OCI-LY3 (cell line): ENCODE measurements around the gene RACGAP1.
A peak's percentile ranks its signal among the peaks of the same experiment; 100 is the strongest.

Source experiments
- H2AFZ ChIP-seq: fragments of 200-600, 300-600 bp; shearing (Covaris generic); 2 replicates; pipeline ENCODE4 v1.6.0; 2014; ENCODE audit warnings: antibody characterized with exemption, low read depth, low read length
- H3K27ac ChIP-seq: fragments of 200-600, 300-600 bp; sonication (generic); 2 replicates; pipeline ENCODE4 v1.5.1; 2014; ENCODE audit warnings: mild to moderate bottlenecking, low read length, moderate library complexity, mixed read lengths
- H3K27me3 ChIP-seq: fragments of 200-600, 300-600 bp; sonication (generic); 2 replicates; pipeline ENCODE4 v1.6.1; 2014; ENCODE audit warnings: low read depth, low read length, mixed read lengths
- H3K36me3 ChIP-seq: fragments of 200-600, 300-600 bp; sonication (generic); replicated peaks from 2 replicates; pipeline ENCODE3; 2014; ENCODE audit warnings: low read depth, low read length, mixed read lengths
- H3K4me1 ChIP-seq: fragments of 300-600, 200-600 bp; sonication (generic); 2 replicates; pipeline ENCODE4 v1.6.1; 2014; ENCODE audit warnings: low read length, mixed read lengths
- H3K4me2 ChIP-seq: fragments of 200-600, 300-600 bp; sonication (generic); 2 replicates; pipeline ENCODE4 v1.6.1; 2014; ENCODE audit warnings: low read length, mixed read lengths
- H3K4me3 ChIP-seq: fragments of 300-600, 200-600 bp; sonication (generic); 2 replicates; pipeline ENCODE4 v1.5.1; 2014; ENCODE audit warnings: antibody characterized with exemption, mild to moderate bottlenecking, low read length, moderate library complexity
- H3K79me2 ChIP-seq: fragments of 300-600, 200-600 bp; shearing (Covaris generic); 2 replicates; pipeline ENCODE4 v1.6.1; 2014; ENCODE audit warnings: mild to moderate bottlenecking, low read length, mixed read lengths
- H3K9ac ChIP-seq: fragments of 300-600, 200-600 bp; shearing (Covaris generic); 2 replicates; pipeline ENCODE4 v1.6.0; 2014; ENCODE audit warnings: mild to moderate bottlenecking, low read length, moderate library complexity
- H3K9me3 ChIP-seq: fragments of 200-600, 300-600 bp; shearing (Covaris generic); 2 replicates; pipeline ENCODE4 v1.6.1; 2014; ENCODE audit warnings: low read length, mixed read lengths; ENCODE audit not compliant: insufficient read depth
- H4K20me1 ChIP-seq: fragments of 200-600, 300-600 bp; sonication (generic); 2 replicates; pipeline ENCODE4 v1.6.1; 2016; ENCODE audit warnings: low read length, mixed read lengths; ENCODE audit not compliant: insufficient read depth
- CTCF ChIP-seq: fragments of 200-600, 300-600 bp; sonication (generic); IDR thresholded peaks from 2 replicates; pipeline ENCODE4 v1.5.1; 2014; ENCODE audit warnings: antibody characterized with exemption, low read length, low read depth
- EZH2phosphoT487 ChIP-seq: fragments of 200-600 bp; shearing (Covaris generic); IDR thresholded peaks from 2 replicates; pipeline ENCODE4 v1.6.1; 2018; ENCODE audit warnings: antibody characterized with exemption, mixed run types, low read depth

Gene RACGAP1

DNA sequence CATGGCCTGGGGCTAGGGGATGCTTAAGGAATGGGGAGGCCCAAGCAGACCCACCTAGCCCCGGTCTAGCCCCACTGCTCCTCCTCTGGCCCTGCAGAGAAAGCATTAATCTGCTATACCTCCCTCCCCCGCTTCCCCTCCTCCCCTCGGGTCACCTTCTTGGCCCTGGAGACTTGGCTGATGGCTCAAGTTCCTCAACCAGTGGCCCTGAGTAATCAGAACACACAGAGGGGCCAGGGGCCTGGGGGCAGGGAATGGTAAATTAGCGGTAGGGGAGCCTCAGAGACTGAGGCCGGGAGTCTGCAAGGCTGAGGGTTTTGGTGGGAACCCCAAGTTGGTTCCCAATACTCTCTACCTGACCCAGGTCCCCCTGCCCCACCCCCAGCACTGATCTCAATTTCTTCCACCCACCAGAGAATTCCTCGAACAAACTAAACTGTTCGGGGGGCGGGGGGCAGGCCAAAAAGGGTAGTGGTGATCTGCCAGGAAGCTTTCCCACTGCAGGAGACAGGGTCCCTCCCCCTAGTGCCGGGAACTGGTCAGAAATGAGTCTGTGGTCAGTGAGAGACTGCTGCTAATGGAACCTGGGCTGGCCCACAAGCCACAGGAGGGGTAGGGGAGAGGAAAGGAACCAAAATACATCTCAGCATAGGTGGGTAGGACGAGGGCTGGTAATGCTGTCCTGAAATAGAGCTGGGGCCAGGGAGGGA is 47.1 kb upstream of the RACGAP1 start:
- no peaks in the 10 kb centered on the region for H3K36me3 ChIP-seq
- no peaks in the 10 kb centered on the region for H3K27me3 ChIP-seq
- no peak overlapping the region for H3K9ac ChIP-seq
- H3K4me2 ChIP-seq = no peak overlapping the region
- H3K27ac ChIP-seq = no peak overlapping the region
- no peaks in the 10 kb centered on the region for H3K9me3 ChIP-seq
- no peak for TF ChIP-seq EZH2phosphoT487
- TF ChIP-seq CTCF = no peak
- no peaks in the 10 kb centered on the region for H3K79me2 ChIP-seq
- no peak overlapping the region for H3K4me3 ChIP-seq
- H2AFZ ChIP-seq = no peak overlapping the region
- no peaks in the 10 kb centered on the region for H4K20me1 ChIP-seq
- H3K4me1 ChIP-seq = peaks cover 14% of the 10 kb centered on the region

- H3K27me3 ChIP-seq = no peaks in the 10 kb centered on the region
- no peaks in the 10 kb centered on the region for H3K9me3 ChIP-seq
- TF ChIP-seq CTCF (peak; percentile 90), EZH2phosphoT487 (no peak)
- H3K4me1 ChIP-seq = peaks cover 15% of the 10 kb centered on the region; the same call in 1 of the 2 replicates
- H3K27ac ChIP-seq = no peak overlapping the region
- no peaks in the 10 kb centered on the region for H3K79me2 ChIP-seq
- H3K36me3 ChIP-seq = no peaks in the 10 kb centered on the region
- H3K4me3 ChIP-seq = no peak overlapping the region
- H4K20me1 ChIP-seq = no peaks in the 10 kb centered on the region
- H3K9ac ChIP-seq = no peak overlapping the region
- H3K4me2 ChIP-seq = peak overlapping the region; percentile 34; the same call in 1 of the 2 replicates
- no peak overlapping the region for H2AFZ ChIP-seq
Observed at GRCh38 chr12:50070314-50071060, 45.2 kb upstream of the RACGAP1 start.

GRCh38 chr12:50069539-50069938 is 44.2 kb upstream of the RACGAP1 start:
- Histone ChIP-seq H3K36me3 (no peaks in the 10 kb centered on the region), H3K9me3 (no peaks in the 10 kb centered on the region), H3K4me1 (0 out of 2 replicates have a peak, but pooled peaks cover 12% of the 10 kb centered on the region), H2AFZ (no peak overlapping the region), H3K4me2 (no peak overlapping the region), H3K27me3 (no peaks in the 10 kb centered on the region), H3K4me3 (no peak overlapping the region), H3K79me2 (no peaks in the 10 kb centered on the region), H3K9ac (no peak overlapping the region), H3K27ac (no peak overlapping the region), H4K20me1 (no peaks in the 10 kb centered on the region)
- TF ChIP-seq EZH2phosphoT487 = no peak
- no peak for TF ChIP-seq CTCF

GRCh38 chr12:50069069-50069468 is 43.8 kb upstream of the RACGAP1 start:
- Histone ChIP-seq H2AFZ (no peak overlapping the region), H4K20me1 (no peaks in the 10 kb centered on the region), H3K9ac (no peak overlapping the region), H3K4me3 (no peak overlapping the region), H3K9me3 (no peaks in the 10 kb centered on the region), H3K27ac (no peak overlapping the region), H3K4me1 (0 out of 2 replicates have a peak, but pooled peaks cover 12% of the 10 kb centered on the region), H3K4me2 (no peak overlapping the region), H3K27me3 (no peaks in the 10 kb centered on the region), H3K36me3 (no peaks in the 10 kb centered on the region), H3K79me2 (no peaks in the 10 kb centered on the region)
- no peak for TF ChIP-seq CTCF
- no peak for TF ChIP-seq EZH2phosphoT487
